ENCODE data around the gene CBX1. TPM values are rescaled to one million over a fixed set of nuclear protein-coding genes. Genes with fewer than 3 reads are reported as not detected.

The CBX1 gene
- total RNA-seq, 1 donor from 2014 or later = 43.5 TPM

- Histone ChIP-seq H3K27ac (peak overlapping the region; percentile 77), H3K9me3 (no peaks in the 10 kb centered on the region), H3K4me3 (peak overlapping the region; percentile 49 to 61), H3K4me1 (peaks cover 38% of the 10 kb centered on the region), H3K27me3 (no peaks in the 10 kb centered on the region), H3K36me3 (no peaks in the 10 kb centered on the region)
- intact Hi-C loops (cut with DNase I) = loop anchor here (10.0 kb wide), 2 partner anchors 80 to 570 kb away; partner anchors contain the start of genes HOXB3, HOXB5 and PNPO
- peak in 1 of 2 donors; percentile 99 for DNase-seq (ENCODE audit: extremely low spot score in 2 of 2)
- no peak for TF ChIP-seq POLR2A (IDR thresholded peaks at IDR 0.05)
- peak in 1 of 2 donors; percentile 71 for TF ChIP-seq POLR2AphosphoS5 (IDR thresholded peaks at IDR 0.05; ENCODE audit: insufficient read depth in 1 of 2, low read depth in 1 of 2)
- peak; percentile 25 to 77 (median 66) for TF ChIP-seq CTCF (IDR thresholded peaks at IDR 0.05)
Measured at GRCh38 chr17:48025040-48025903, 76.0 kb downstream of the CBX1 start.

GRCh38 chr17:48024149-48025039 lies 76.9 kb downstream of the CBX1 start:
- Histone ChIP-seq H3K9me3 (no peaks in the 10 kb centered on the region), H3K27me3 (no peaks in the 10 kb centered on the region), H3K4me3 (peak overlapping the region; percentile 26 to 49), H3K36me3 (no peaks in the 10 kb centered on the region), H3K4me1 (peaks cover 38% of the 10 kb centered on the region), H3K27ac (peak overlapping the region; percentile 54)
- DNase-seq (ENCODE audit: extremely low spot score in 2 of 2) = no peak
- no peak for TF ChIP-seq POLR2A (IDR thresholded peaks at IDR 0.05)
- peak in 1 of 2 donors; percentile 6 for TF ChIP-seq POLR2AphosphoS5 (IDR thresholded peaks at IDR 0.05; ENCODE audit: insufficient read depth in 1 of 2, low read depth in 1 of 2)
- no peak for TF ChIP-seq CTCF (IDR thresholded peaks at IDR 0.05)
- intact Hi-C loops (cut with DNase I) = loop anchor here (5.0 to 10.0 kb wide), 3 partner anchors 80 to 570 kb away; partner anchors contain the start of genes HOXB3, HOXB5 and PNPO

- Histone ChIP-seq H3K9me3 (no peaks in the 10 kb centered on the region), H3K36me3 (no peaks in the 10 kb centered on the region), H3K4me3 (peak overlapping the region; percentile 26 to 49), H3K27me3 (no peaks in the 10 kb centered on the region), H3K27ac (peak overlapping the region; percentile 54), H3K4me1 (peaks cover 38% of the 10 kb centered on the region)
- no peak for TF ChIP-seq POLR2A (IDR thresholded peaks at IDR 0.05)
- TF ChIP-seq POLR2AphosphoS5 (IDR thresholded peaks at IDR 0.05; ENCODE audit: insufficient read depth in 1 of 2, low read depth in 1 of 2) = peak in 1 of 2 donors; percentile 27
- no peak for TF ChIP-seq CTCF (IDR thresholded peaks at IDR 0.05)
- DNase-seq (ENCODE audit: extremely low spot score in 2 of 2) = no peak
- intact Hi-C loops (cut with DNase I) = loop anchor here (5.0 to 10.0 kb wide), 3 partner anchors 79 to 571 kb away; partner anchors contain the start of genes HOXB3, HOXB5 and PNPO
Measured at GRCh38 chr17:48023400-48024148, 77.7 kb downstream of the CBX1 start.

- no peaks in the 10 kb centered on the region for H3K36me3 ChIP-seq
- no peaks in the 10 kb centered on the region for H3K27me3 ChIP-seq
- no peak for TF ChIP-seq POLR2AphosphoS5 (IDR thresholded peaks at IDR 0.05; ENCODE audit: insufficient read depth in 1 of 2, low read depth in 1 of 2)
- TF ChIP-seq CTCF (IDR thresholded peaks at IDR 0.05) = no peak
- no peaks in the 10 kb centered on the region for H3K9me3 ChIP-seq
- intact Hi-C loops (cut with DNase I) = loop anchor here (5.0 to 10.0 kb wide), 3 partner anchors 78 to 572 kb away; partner anchors contain the start of genes HOXB3, HOXB5 and PNPO
- peak overlapping the region in 1 of 2 donors; percentile 49 for H3K4me3 ChIP-seq
- DNase-seq (ENCODE audit: extremely low spot score in 2 of 2) = no peak
- H3K27ac ChIP-seq = no peak overlapping the region
- H3K4me1 ChIP-seq = peaks cover 38% of the 10 kb centered on the region
Measured at GRCh38 chr17:48022901-48023300, 78.4 kb downstream of the CBX1 start.

Measured in vagina (tissue), 2 donors.